HG03521 (cell line): Measurements from ENCODE around the gene MAX.
"Not testable (repeated sequence)": the region's sequence is repeated elsewhere in the genome, so short reads cannot be mapped to it uniquely, and the experiment has no call there.

Experiments used
- ATAC-seq: cut with Tn5 transposase; IDR thresholded peaks from one replicate; pipeline ENCODE4 v1.9.1; 2021; ENCODE audit warnings: mild to moderate bottlenecking, moderate library complexity; ENCODE audit not compliant: unreplicated experiment

Gene MAX

DNA sequence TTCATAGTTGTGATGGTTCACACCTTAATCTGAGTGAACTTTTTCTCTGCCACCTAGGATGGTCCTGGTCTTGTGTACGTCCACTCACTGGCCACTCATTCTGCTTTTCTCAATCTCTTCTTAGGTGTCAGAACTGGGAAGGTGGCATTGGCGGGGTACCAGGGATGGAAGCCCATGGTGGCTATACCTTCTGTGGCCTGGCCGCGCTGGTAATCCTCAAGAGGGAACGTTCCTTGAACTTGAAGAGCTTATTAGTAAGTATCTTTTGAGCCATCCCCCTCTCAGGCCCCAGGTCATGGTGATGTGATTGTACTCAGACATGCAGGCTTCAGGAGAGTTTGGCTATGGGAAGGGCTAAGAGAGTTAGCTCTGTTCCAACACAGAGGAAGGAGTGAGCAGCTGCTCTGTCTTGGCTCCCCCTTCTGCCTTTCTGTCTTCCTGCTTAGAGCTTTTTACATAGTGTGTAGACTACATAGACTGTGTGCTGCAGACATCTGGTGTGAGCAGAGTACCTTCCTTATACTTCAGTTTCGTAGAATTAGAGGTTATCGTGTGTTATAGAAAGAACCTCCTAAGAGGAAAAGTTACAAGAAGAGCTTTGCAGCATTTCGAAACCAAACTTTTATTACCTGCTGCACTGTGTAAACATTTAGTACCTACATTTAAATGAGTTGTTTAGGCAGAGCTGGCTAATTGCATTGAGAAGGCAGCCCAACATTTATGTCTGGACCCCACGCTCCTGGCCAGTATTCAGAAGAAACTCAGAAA lies 61.5 kb downstream of the MAX start:
- no peak for ATAC-seq

DNA sequence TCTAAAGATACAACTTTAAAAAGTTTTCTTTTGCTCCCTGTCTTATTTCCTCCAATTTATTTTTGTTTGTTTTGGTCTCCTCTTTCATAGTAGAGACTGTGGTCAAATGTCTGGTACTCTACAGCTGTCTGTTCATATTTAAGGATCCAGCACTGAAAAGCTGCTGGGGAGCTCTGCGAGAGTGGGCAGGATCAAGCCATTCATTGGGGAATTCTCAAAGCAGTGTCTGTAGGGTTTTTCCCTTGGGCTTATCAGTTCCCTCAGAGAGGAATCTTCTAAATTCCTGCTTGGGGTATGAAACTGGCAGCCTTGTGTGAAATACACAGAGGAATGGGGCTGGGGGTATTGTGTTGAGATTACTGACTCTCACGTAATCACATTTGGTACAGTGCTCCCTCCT lies 63.4 kb downstream of the MAX start:
- no peak for ATAC-seq

DNA sequence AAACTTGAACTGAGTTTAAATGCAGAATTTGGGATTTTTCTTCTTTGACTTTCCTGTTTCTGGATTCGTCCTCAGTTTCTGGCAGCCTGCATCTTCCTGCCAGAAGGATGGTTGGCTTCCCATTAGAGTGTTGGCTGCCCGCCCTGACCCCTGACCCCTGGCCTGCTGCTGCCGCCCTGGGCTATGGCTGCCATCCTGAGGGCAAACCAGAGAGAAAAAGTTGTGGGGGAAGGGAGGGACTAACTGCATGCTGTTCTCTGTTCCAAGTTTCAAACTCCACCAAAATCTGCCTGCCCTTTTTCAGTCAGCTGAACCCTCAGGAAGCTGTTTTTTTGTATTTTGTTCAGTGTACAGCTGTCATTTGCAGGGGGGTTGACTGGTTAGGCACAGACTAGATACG lies 67.3 kb downstream of the MAX start:
- no peak for ATAC-seq

DNA sequence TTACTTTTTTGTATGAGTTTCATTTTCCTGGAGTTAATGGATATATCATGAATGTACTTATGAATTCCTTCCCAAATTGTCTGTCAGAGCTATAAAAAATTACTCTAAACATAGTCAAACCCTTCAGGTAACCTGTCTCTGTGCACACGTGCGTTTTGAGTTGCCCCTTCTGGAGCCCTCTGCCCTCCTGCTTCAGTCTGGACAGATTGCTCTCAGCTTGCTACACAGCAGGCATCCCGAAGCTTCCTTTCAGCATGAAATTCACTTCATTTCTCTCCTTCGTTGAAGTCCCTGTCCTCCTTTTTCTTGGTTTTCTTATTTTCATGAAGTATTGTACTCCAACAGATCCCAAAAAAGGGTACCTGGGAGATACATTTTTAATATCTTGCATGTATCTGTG lies 68.3 kb downstream of the MAX start:
- ATAC-seq = no peak

DNA sequence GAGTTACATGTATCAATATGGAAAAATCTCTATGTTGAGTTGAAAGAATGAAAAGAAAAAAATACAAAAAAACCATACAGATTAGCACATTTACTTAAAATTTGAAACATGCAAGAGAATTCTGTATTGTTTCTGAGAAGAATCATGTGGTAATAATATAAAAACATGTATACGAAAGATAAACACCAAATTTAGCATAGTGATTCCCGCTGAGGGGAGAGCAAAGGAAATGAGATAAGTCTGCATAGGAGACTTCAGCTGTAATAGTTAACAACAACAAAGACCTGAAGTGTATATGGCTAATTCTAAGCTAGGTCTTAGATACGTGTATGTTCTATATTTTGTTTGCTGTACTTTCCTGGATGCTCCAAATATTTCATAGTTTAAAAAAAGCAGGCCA lies 69.1 kb downstream of the MAX start:
- no peak for ATAC-seq

DNA sequence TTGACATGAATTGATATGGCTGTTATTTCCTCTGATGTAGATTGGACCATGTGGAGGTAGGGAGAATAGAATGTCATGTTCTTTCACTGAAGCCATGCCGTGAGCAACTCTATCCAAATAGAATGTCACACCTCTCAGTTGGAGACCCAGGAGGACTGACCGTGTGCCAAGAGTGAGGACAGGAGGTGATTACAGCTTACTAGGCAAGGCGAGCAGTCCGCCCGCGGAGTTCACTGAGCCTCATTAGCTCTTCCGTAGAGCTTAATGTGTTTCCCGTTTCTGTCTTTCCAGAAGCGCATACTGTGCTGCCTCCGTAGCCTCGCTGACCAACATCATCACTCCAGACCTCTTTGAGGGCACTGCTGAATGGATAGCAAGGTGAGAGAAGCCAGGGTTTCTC lies 70.0 kb downstream of the MAX start:
- ATAC-seq = no peak

DNA sequence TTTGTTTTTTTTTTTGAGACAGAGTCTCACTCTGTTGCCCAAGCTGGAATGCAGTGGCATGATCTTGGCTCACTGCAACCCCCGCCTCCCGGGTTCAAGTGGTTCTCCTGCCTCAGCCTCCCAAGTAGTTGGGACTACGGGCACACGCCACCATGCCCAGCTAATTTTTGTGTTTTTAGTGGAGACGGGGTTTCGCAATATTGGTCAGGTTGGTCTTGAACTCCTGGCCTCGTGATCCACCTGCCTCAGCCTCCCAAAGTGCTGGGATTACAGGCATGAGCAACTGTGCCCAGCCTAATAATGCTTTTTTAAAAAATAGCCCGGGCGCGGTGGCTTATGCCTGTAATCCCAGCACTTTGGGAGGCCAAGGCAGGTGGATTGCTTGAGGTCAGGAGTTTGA lies 71.0 kb downstream of the MAX start:
- ATAC-seq = not testable (repeated sequence)

DNA sequence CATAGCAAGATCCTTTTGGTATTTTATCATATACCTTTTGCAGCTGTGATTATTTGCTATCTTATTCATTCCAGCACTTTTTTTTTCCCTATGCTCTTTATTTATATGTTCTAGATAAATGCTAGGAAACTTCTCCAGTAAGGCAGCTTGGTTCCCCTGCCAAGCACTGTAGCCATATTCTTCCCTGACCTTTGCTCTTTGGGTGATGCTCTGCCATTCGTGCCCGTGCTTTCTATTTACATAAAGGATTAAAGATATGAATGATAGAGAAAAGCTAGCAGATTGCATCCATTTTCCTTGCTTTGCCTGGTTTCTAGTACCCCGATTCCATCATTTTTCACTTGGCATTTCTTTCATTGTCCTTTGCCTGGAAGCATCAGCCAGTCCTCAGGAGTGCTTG lies 73.4 kb downstream of the MAX start:
- no peak for ATAC-seq

DNA sequence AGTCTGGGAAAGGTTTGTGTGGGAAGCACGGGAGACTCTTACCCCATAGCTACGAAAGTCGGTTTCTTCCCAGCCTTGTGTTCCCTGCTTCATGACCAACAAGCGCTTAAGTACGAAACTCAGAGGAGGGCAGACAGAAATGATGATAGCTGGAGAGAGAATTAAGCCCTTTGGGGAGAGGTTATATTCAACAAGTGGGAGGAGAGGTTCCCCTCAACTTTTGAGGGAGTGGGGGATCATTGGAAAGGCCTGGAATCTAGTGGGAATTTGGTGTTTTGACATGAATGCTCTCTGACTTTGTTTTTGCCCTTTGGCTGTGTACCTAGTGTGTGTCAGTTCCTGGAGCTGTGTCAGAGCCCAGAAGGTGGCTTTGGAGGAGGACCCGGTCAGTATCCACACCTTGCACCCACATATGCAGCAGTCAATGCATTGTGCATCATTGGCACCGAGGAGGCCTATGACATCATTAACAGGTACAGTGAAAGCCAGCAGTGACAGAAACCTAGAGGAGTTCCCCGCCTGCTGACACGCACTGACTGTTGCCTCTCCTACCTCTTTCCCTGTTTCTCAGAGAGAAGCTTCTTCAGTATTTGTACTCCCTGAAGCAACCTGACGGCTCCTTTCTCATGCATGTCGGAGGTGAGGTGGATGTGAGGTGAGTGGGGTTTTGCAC lies 75.1 kb downstream of the MAX start:
- ATAC-seq = no peak

DNA sequence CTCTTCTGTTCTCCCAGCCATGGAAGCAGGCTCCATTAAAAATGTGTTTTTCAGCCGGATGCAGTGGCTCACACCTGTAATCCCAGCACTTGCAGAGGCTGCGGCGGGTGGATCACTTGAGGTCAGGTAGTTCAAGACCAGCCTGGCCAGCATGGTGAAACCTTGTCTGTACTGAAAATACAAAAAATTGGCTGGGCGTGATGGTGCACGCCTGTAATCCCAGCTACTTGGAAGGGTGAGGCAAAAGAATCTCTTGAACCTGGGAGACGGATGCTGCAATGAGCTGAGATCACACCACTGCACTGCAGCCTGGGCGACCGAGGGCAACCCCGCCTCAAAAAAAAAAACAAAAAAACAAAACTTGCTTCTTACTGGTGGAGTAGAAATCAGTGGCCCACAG lies 75.8 kb downstream of the MAX start:
- ATAC-seq = no peak

DNA sequence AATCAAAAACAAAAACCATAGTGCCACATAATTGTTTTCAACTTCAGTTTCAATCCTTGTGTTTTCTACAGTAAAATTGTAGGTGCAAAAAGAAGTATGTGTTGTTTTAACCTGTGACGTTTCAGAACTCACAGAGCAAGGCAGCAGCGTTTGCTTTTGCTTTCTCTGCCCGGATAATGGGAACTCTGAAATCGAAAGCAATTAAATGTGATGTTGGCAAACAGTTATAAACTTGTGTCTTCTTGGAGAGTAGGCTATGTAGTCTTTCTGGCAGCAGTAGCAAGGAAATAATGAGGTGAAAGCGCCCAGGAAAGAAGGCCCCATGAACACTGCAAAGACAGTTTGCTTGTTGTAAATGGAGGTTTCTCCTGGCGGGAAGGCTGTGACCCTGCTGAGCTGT lies 76.5 kb downstream of the MAX start:
- no peak for ATAC-seq
